C1 segment of cervical spinal cord (tissue), 14 donors: Measurements from ENCODE around the gene OR52E4.

ENCODE experiments used
- DNase-seq, 14 donors: peaks; one replicate each; lab custom pipeline; 2025; lab: John Stamatoyannopoulos, UW

Gene OR52E4

DNA sequence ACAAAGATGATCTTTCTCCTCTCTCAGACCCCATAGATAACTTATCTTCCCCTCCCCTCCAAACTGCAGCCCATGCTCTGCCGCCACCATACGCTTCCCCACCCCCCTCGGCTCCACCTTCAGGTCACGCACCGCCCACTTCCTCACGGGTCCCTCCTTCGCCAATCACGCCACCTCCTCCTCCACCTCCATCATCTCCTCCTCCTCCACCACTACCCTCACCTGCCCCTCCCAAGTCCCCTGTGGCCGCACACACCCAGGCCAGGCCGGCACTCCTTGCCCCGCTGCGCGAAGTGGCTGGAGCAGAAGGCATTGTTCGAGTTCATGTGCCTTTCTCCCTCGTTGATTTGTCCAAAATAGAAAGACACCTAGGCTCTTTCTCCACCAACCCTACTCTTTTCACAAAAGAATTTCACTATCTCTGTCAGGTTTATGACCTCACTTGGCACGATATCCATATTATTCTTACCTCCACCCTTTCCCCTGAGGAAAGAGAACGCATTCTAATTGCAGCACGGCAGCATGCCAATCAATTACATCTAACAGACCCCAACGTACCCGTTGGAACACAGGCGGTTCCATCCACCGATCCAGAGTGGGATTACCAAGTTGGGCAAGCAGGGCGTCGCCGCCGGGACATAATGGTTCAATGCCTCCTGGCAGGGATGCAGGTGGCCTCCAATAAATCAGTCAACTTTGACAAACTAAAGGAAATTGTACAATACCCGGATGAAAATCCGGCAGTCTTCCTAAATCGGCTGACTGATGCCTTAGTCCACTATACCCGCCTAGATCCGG, 49.3 kb downstream of the OR52E4 start:
- no peak for DNase-seq

DNA sequence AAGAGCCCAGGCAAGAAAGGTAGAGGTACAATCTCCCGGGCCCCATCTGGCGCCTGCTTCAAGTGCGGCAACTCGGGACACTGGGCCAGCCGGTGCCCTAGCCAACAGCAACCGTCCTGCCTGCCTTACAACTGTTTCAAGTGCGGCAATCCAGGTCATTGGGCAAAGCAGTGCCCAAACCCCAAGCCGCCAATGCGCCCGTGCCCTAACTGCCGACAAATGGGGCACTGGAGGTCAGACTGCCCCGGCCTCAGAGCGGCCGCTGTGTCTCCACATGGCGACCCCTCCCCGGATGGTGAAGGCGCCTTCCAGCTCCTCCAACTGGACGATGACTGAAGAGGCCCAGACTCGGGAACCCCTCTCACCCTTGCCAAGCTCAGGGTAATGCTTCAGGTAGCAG, 50.2 kb downstream of the OR52E4 start:
- DNase-seq = no peak

GRCh38 chr11:5931061-5931460, 50.6 kb downstream of the OR52E4 start:
- no peak for DNase-seq

DNA sequence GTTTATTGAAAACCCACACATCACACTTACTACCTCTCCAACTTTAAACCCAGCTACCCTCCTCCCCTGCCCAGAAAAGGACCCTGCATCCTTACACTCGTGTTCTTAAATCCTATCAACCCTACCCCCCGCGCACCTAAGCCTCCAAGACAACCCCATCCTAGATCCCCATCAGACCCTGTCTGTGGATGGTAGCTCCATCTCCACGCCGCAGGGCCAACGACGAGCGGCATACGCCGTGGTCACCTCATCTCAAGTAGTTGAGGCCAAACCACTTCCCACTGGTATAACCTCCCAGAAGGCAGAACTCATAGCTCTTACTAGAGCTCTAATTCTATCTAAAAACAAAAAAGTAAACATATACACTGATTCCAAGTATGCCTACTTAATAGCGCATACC, 52.2 kb downstream of the OR52E4 start:
- DNase-seq = no peak

- no peak for DNase-seq
Observed at GRCh38 chr11:5933116-5933515, 52.7 kb downstream of the OR52E4 start.
